HepG2 (cell line): Measurements from ENCODE around the gene MLN. TPM values are rescaled to one million over a fixed set of nuclear protein-coding genes. Genes with fewer than 3 reads are reported as not detected.

ENCODE experiments used
- BHLHE40 ChIP-seq: IDR thresholded peaks from 2 replicates; pipeline ENCODE4 v1.6.1; 2011; ENCODE audit warnings: low read length, improper control_type of control experiment
- DPF2 ChIP-seq: sonication (generic); formaldehyde crosslinking; IDR thresholded peaks from 2 replicates; pipeline ENCODE4 v1.4.0; 2020; ENCODE audit warnings: mild to moderate bottlenecking, low read depth, missing genetic modification reagents, borderline replicate concordance
- GATA4 ChIP-seq: sonication (generic); IDR thresholded peaks from 2 replicates; pipeline ENCODE4 v1.6.1; 2016; ENCODE audit warnings: antibody characterized with exemption, low read depth, borderline replicate concordance
- IRX3 ChIP-seq: sonication (generic); formaldehyde crosslinking; IDR thresholded peaks from 2 replicates; pipeline ENCODE4 v1.8.1; 2023; ENCODE audit warnings: mild to moderate bottlenecking, low read depth, missing genetic modification reagents, borderline replicate concordance
- NCOA5 ChIP-seq: sonication (generic); formaldehyde crosslinking; IDR thresholded peaks from 2 replicates; pipeline ENCODE4 v1.4.0; 2020; ENCODE audit warnings: missing genetic modification reagents
- STAT5B ChIP-seq: sonication (generic); formaldehyde crosslinking; IDR thresholded peaks from 2 replicates; pipeline ENCODE4 v1.4.0; 2020; ENCODE audit warnings: missing genetic modification reagents
- TFE3 ChIP-seq: IDR thresholded peaks from 2 replicates; pipeline ENCODE4 v1.6.1; 2016
- ZNF138 ChIP-seq: sonication (generic); formaldehyde crosslinking; IDR thresholded peaks from 2 replicates; pipeline ENCODE4 v1.5.0; 2020; ENCODE audit warnings: mild to moderate bottlenecking, low read depth, missing genetic modification reagents
- ZNF546 ChIP-seq: sonication (generic); formaldehyde crosslinking; conservative IDR thresholded peaks from 2 replicates; pipeline ENCODE4 v1.8.1; 2023; ENCODE audit warnings: mild to moderate bottlenecking, missing genetic modification reagents
- polyA plus RNA-seq, 8 experiments: library from polyadenylated mRNA; depleted of rRNA in 3 of 8; stranded (reverse) in 7 of 8; unstranded in 1 of 8; fragments of >200 nt; fragmentation: Illumina TruSeq in 4 of 8; extraction: Trizol in 4 of 8; gene quantifications; 2 replicates each; pipeline versions ENCODE4 v1.2.1 to v1.2.3, GENCODE V29; 2011 to 2016; ENCODE audit warnings: low read depth in 4 of 8, missing spikeins in 1 of 8, mixed read lengths in 1 of 8; ENCODE audit not compliant: insufficient read depth in 1 of 8
- total RNA-seq, 5 experiments: library from RNA; depleted of rRNA; stranded (reverse); fragments of >200 nt; fragmentation: Illumina TruSeq; extraction: Trizol; gene quantifications; 2 replicates each; pipeline ENCODE4 v1.2.3, GENCODE V29; 2016; ENCODE audit warnings: low read depth in 1 of 5
- TF ChIP-seq, protein P1 (sequence below): sonication (generic); formaldehyde crosslinking; IDR thresholded peaks from 2 replicates; pipeline ENCODE4 v1.5.0; 2020; ENCODE audit warnings: mild to moderate bottlenecking, missing genetic modification reagents, borderline replicate concordance
- TF ChIP-seq, protein P2 (sequence below): sonication (generic); formaldehyde crosslinking; IDR thresholded peaks from 2 replicates; pipeline ENCODE4 v1.4.0; 2020; ENCODE audit warnings: missing genetic modification reagents, borderline replicate concordance
- TF ChIP-seq, protein P3 (sequence below): IDR thresholded peaks from 2 replicates; pipeline ENCODE4 v1.6.1; 2016; ENCODE audit warnings: low read depth, control low read depth

The MLN gene
- total and polyA plus RNA-seq, 2 of the 13 experiments (the other 11 are each of a cell fraction or from before 2014, with no cell fraction given): not detected

DNA sequence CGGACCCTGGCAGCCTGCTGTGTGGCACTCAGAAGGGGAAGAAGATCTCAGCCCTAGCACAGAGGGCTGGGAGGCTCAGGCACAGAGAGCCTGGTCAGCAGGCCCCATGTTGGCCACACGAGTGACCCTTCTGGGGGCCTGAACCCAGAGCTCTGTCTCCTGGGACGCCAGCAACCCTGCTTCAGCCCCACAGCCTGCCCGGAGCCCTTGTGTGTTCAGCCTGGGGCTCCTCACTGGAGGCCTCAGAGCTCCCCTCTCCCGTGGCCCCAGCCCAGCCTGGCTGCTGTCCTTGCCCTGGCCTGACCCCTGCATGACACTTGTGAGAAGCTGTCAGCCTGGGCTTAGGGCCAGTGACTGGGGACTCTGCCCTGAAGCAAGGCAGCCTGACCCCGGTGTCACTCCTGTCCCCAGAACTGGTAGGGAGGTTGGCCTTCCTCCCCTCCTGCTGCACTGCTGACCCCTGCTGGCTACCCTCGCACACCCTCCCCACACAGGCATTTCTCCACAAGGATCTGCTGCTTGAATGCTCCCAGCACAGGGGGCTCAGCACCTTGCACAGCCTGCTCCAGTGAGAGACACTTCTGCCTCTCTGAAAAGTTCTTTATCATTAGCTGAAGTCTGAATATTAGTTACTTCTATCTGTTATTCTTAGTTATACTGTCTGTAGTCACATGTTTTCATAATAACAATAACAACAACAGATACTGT lies 41.7 kb downstream of the MLN start (continued):
- TF ChIP-seq, protein P1, sequence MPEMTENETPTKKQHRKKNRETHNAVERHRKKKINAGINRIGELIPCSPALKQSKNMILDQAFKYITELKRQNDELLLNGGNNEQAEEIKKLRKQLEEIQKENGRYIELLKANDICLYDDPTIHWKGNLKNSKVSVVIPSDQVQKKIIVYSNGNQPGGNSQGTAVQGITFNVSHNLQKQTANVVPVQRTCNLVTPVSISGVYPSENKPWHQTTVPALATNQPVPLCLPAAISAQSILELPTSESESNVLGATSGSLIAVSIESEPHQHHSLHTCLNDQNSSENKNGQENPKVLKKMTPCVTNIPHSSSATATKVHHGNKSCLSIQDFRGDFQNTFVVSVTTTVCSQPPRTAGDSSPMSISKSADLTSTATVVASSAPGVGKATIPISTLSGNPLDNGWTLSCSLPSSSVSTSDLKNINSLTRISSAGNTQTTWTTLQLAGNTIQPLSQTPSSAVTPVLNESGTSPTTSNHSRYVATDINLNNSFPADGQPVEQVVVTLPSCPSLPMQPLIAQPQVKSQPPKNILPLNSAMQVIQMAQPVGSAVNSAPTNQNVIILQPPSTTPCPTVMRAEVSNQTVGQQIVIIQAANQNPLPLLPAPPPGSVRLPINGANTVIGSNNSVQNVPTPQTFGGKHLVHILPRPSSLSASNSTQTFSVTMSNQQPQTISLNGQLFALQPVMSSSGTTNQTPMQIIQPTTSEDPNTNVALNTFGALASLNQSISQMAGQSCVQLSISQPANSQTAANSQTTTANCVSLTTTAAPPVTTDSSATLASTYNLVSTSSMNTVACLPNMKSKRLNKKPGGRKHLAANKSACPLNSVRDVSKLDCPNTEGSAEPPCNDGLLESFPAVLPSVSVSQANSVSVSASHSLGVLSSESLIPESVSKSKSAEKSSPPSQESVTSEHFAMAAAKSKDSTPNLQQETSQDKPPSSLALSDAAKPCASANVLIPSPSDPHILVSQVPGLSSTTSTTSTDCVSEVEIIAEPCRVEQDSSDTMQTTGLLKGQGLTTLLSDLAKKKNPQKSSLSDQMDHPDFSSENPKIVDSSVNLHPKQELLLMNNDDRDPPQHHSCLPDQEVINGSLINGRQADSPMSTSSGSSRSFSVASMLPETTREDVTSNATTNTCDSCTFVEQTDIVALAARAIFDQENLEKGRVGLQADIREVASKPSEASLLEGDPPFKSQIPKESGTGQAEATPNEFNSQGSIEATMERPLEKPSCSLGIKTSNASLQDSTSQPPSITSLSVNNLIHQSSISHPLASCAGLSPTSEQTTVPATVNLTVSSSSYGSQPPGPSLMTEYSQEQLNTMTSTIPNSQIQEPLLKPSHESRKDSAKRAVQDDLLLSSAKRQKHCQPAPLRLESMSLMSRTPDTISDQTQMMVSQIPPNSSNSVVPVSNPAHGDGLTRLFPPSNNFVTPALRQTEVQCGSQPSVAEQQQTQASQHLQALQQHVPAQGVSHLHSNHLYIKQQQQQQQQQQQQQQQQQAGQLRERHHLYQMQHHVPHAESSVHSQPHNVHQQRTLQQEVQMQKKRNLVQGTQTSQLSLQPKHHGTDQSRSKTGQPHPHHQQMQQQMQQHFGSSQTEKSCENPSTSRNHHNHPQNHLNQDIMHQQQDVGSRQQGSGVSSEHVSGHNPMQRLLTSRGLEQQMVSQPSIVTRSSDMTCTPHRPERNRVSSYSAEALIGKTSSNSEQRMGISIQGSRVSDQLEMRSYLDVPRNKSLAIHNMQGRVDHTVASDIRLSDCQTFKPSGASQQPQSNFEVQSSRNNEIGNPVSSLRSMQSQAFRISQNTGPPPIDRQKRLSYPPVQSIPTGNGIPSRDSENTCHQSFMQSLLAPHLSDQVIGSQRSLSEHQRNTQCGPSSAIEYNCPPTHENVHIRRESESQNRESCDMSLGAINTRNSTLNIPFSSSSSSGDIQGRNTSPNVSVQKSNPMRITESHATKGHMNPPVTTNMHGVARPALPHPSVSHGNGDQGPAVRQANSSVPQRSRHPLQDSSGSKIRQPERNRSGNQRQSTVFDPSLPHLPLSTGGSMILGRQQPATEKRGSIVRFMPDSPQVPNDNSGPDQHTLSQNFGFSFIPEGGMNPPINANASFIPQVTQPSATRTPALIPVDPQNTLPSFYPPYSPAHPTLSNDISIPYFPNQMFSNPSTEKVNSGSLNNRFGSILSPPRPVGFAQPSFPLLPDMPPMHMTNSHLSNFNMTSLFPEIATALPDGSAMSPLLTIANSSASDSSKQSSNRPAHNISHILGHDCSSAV (CRISPR knock-in tag): no peak
- no peak for TF ChIP-seq STAT5B (CRISPR knock-in tag)
- no peak for TF ChIP-seq NCOA5 (CRISPR knock-in tag)
- TF ChIP-seq ZNF138 (CRISPR knock-in tag): peak; percentile 75; the same call in 1 of the 2 replicates
- TF ChIP-seq GATA4: no peak
- TF ChIP-seq DPF2 (CRISPR knock-in tag): peak; percentile 62; the same call in 1 of the 2 replicates
- TF ChIP-seq ZNF546 (CRISPR knock-in tag): 0 out of 2 replicates have a peak, but pooled peaks have one; percentile 64
- TF ChIP-seq, protein P2, sequence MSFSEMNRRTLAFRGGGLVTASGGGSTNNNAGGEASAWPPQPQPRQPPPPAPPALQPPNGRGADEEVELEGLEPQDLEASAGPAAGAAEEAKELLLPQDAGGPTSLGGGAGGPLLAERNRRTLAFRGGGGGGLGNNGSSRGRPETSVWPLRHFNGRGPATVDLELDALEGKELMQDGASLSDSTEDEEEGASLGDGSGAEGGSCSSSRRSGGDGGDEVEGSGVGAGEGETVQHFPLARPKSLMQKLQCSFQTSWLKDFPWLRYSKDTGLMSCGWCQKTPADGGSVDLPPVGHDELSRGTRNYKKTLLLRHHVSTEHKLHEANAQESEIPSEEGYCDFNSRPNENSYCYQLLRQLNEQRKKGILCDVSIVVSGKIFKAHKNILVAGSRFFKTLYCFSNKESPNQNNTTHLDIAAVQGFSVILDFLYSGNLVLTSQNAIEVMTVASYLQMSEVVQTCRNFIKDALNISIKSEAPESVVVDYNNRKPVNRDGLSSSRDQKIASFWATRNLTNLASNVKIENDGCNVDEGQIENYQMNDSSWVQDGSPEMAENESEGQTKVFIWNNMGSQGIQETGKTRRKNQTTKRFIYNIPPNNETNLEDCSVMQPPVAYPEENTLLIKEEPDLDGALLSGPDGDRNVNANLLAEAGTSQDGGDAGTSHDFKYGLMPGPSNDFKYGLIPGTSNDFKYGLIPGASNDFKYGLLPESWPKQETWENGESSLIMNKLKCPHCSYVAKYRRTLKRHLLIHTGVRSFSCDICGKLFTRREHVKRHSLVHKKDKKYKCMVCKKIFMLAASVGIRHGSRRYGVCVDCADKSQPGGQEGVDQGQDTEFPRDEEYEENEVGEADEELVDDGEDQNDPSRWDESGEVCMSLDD (CRISPR knock-in tag): peak; percentile 63; the same call in 1 of the 2 replicates
- TF ChIP-seq, protein P3, sequence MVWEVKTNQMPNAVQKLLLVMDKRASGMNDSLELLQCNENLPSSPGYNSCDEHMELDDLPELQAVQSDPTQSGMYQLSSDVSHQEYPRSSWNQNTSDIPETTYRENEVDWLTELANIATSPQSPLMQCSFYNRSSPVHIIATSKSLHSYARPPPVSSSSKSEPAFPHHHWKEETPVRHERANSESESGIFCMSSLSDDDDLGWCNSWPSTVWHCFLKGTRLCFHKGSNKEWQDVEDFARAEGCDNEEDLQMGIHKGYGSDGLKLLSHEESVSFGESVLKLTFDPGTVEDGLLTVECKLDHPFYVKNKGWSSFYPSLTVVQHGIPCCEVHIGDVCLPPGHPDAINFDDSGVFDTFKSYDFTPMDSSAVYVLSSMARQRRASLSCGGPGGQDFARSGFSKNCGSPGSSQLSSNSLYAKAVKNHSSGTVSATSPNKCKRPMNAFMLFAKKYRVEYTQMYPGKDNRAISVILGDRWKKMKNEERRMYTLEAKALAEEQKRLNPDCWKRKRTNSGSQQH: no peak
- peak; percentile 46 for TF ChIP-seq BHLHE40
- TF ChIP-seq IRX3 (CRISPR knock-in tag): 0 out of 2 replicates have a peak, but pooled peaks have one; percentile 19
- peak; percentile 70 for TF ChIP-seq TFE3 (CRISPR knock-in tag)
